ENCODE measurements around the gene UBE2B.

GRCh38 chr5:134371834-134372340 lies 518 bp downstream of the UBE2B start:
- TF ChIP-seq CTCF (IDR thresholded peaks at IDR 0.05; ENCODE audit: low read depth, low read length, missing input control) (no peak), ZBTB33 (IDR thresholded peaks at IDR 0.05) (no peak), REST (IDR thresholded peaks at IDR 0.05) (no peak), RAD21 (IDR thresholded peaks at IDR 0.05) (no peak), TAF1 (conservative IDR thresholded peaks at IDR 0.05) (no peak), EGR1 (IDR thresholded peaks at IDR 0.05; ENCODE audit: low read depth in 2 of 2) (no peak), YY1 (IDR thresholded peaks at IDR 0.05) (no peak)
